ENCODE results near the gene PYROXD2.

DNA sequence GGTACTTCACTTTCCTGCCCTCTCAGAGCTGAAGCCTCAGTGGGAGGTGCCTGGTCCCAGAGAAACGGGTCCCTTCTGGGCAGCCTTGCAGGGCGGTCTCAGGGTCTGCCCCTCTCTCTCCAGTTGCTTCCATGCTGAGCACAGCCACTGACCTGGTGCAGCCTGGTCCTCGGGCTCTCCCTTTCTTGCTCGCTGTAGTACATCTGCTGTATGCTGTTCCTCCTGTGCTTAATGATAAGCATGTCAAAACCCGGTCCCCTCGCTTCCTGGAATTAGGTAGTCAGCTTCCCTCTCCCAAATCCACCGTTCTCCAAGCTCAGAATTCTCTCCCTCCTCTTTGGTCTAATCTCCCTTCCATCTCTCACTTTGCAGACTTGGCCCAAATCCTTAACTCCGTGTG is 42.7 kb upstream of the PYROXD2 start:
- TF ChIP-seq CTCF (IDR thresholded peaks at IDR 0.05; ENCODE audit: low read depth, low read length): no peak
- no peak for TF ChIP-seq EZH2phosphoT487 (IDR thresholded peaks at IDR 0.05; ENCODE audit: low read depth)
